COLO829 (cell line): ENCODE measurements around the gene LPCAT3.

ENCODE experiments used
- DNase-seq: peaks from one replicate; pipeline ENCODE4 v3.0.0; 2012; ENCODE audit warnings: low spot score

Gene LPCAT3

GRCh38 chr12:6998715-6999451 lies 19.4 kb downstream of the LPCAT3 start:
- no peak for DNase-seq

- DNase-seq, result no peak
These were observed 22.2 kb downstream of the LPCAT3 start for GRCh38 chr12:6996040-6996441.

GRCh38 chr12:6987956-6988553 lies 30.2 kb downstream of the LPCAT3 start:
- no peak for DNase-seq

GRCh38 chr12:6982532-6982931 lies 35.7 kb downstream of the LPCAT3 start:
- DNase-seq, result no peak

- DNase-seq, result no peak
These were observed 36.9 kb downstream of the LPCAT3 start for GRCh38 chr12:6981152-6982052.

- DNase-seq, result no peak
These were observed 37.5 kb downstream of the LPCAT3 start for GRCh38 chr12:6980740-6981139.

GRCh38 chr12:6980075-6980474 lies 38.2 kb downstream of the LPCAT3 start:
- no peak for DNase-seq

GRCh38 chr12:6979453-6979852 lies 38.8 kb downstream of the LPCAT3 start:
- DNase-seq, result no peak

GRCh38 chr12:6979021-6979420 lies 39.3 kb downstream of the LPCAT3 start:
- DNase-seq, result no peak

GRCh38 chr12:6978611-6979011 lies 39.7 kb downstream of the LPCAT3 start:
- no peak for DNase-seq

GRCh38 chr12:6978188-6978587 lies 40.1 kb downstream of the LPCAT3 start:
- DNase-seq, result no peak

- no peak for DNase-seq
These were observed 40.6 kb downstream of the LPCAT3 start for GRCh38 chr12:6977653-6978052.

GRCh38 chr12:6975297-6976032 lies 42.8 kb downstream of the LPCAT3 start:
- no peak for DNase-seq

- DNase-seq, result no peak
These were observed 44.1 kb downstream of the LPCAT3 start for GRCh38 chr12:6974180-6974579.

- no peak for DNase-seq
These were observed 48.2 kb downstream of the LPCAT3 start for GRCh38 chr12:6970096-6970527.

GRCh38 chr12:6968426-6968825 lies 49.9 kb downstream of the LPCAT3 start:
- DNase-seq, result no peak

GRCh38 chr12:6967651-6968100 lies 50.6 kb downstream of the LPCAT3 start:
- no peak for DNase-seq

GRCh38 chr12:6966351-6966750 lies 51.9 kb downstream of the LPCAT3 start:
- no peak for DNase-seq

GRCh38 chr12:6965714-6966113 lies 52.6 kb downstream of the LPCAT3 start:
- no peak for DNase-seq

GRCh38 chr12:6965026-6965661 lies 53.1 kb downstream of the LPCAT3 start:
- peak; percentile 66 for DNase-seq

GRCh38 chr12:6964605-6965025 lies 53.7 kb downstream of the LPCAT3 start:
- no peak for DNase-seq
